GM21390 (cell line): ENCODE data around the gene PARM1.

Experiments used
- ATAC-seq: cut with Tn5 transposase; IDR thresholded peaks from one replicate; pipeline ENCODE4 v1.9.1; 2021; ENCODE audit not compliant: unreplicated experiment

PARM1 gene

DNA sequence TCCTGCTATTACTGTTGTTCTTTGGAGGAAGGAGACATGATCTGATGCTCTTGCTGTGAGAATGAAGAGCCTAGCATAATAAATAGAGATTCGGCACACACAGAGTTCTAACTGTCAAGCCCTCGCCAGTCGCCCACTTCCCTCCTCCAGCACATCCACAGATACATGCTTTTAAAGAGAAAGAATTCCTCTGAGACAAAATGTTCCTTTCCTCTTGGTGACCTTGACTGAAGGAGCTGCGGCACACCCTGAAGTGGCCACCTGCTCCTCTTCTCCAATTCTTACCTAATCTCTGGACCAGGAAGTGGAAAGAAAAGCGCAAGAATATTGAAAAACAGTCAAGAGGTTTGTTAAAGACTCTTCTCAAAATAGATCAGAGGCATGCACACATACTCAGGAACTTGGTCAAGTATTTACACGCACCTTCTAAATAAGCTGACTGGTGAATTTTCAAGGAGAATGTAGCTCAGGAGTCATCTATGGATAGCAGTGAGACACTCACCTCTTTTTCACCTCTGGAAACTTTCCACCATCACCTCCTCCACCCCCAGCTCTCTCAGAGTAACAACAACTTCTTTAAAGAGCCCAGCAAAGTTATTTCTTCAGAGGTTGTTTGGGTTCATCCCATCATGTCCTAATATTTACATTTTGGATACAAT lies 95.4 kb downstream of the PARM1 start:
- no peak for ATAC-seq

DNA sequence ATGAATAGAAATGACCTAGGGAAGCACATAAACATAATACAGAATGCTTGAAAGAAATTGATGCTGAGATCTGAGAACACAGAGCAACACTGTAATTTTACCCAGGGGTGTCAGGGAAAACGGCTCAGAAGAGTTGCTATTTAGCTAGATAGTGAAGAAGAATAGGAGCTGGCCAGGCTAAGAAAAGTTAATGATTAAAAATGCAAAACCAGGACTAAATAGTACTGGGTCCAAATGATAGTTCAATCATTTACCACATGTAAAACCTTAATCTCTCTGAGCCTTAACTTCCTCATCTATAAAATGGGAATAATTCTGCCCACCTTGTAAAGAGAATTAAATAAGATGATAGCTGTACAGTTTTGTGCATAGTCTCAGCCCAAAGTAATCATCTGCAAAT lies 97.1 kb downstream of the PARM1 start:
- ATAC-seq: no peak

GRCh38 chr4:75030649-75031235 lies 97.8 kb downstream of the PARM1 start:
- ATAC-seq: no peak

DNA sequence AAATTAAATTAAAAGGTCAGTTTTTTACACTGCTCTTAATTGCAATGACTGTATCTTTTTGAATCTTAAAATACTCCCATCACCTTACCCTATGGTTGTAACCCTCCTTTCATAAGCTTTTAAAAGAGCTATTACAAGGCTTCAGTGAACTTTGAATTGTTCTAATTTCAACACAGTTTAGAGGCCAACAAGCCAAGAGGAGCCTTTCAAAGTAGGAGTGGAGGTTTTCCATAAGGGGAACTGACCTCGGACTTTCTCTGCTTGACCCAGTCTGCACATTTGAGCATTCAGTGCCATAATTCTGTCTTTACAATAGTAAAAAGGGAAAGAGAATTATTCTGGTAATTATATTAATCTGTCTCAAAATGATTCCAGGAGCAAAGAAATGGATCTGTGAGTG lies 98.9 kb downstream of the PARM1 start:
- no peak for ATAC-seq

GRCh38 chr4:75034523-75034922 lies 101.6 kb downstream of the PARM1 start:
- no peak for ATAC-seq

DNA sequence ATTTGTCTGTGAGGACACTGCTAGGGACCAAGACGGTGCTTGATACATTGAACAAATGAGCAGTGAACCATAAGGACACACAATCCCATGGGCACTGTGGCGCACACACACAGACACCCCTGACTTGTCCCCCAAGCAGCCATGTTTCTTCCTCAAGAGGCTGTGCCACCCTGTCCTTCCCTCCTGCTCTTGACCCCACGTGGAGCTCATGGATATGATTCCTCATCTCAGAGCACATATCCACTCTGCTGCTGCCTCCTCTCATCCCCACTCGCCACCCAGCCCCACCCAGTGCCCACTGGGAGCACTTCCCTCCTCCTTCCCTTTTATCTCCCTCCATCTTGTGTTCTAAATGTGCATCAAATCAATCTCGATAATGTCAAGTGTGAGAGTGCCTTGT lies 102.4 kb downstream of the PARM1 start:
- no peak for ATAC-seq

DNA sequence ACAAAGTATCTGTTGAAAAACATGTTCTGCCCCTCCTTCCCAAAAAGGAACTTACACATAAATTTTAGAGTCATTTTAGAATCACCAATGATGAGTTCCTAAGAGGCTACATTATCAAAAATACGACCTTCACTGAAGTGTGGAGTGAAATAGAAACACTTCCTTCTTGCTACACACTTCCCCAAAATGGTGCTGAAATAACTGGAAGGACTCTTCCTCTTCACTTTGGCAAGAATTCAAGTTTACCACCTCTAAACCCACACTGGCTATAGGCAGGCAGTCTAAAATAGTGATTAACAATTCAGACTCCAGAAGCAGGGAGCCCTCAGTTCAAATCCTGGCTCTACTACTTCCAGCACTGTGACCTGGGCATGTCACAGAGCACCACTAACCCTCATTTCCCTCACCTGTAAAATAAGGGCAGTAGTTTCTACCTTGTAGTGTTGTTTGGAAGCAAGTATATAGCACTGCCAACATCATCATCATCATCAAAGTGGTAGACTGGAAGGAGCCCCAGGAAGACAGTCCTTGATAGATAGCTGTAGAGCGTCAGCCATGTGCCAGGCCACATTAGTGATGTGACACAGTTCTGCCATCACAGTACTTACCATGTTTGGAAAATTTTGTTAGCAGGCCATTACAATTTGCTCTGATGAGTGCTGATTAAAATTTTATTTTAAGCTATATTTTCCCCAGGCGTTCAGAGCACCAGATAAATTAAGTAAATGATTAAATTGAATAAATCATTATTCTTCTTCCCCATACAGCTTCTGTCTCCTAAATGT lies 103.3 kb downstream of the PARM1 start:
- ATAC-seq: no peak

GRCh38 chr4:75037252-75037651 lies 104.3 kb downstream of the PARM1 start:
- no peak for ATAC-seq

- no peak for ATAC-seq
Observed at GRCh38 chr4:75038376-75038775, 105.5 kb downstream of the PARM1 start.

DNA sequence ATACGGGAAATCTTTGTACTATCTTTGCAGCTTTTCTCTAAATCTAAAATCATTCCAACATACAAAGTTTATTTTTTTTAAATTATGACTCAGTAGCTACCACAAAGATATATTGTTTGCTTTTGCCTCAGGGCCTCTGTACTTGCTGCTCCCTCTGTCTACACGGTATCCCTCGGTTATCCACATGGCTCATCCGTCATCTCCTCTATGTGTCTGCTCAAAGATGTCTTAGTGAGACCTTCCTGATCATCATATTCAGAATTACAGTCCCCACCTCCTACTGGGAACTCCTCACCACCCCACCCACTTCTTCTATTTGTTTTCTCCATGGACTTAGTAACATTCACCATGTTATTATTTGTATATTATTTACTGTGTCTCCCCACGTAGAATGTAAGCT lies 107.8 kb downstream of the PARM1 start:
- no peak for ATAC-seq

DNA sequence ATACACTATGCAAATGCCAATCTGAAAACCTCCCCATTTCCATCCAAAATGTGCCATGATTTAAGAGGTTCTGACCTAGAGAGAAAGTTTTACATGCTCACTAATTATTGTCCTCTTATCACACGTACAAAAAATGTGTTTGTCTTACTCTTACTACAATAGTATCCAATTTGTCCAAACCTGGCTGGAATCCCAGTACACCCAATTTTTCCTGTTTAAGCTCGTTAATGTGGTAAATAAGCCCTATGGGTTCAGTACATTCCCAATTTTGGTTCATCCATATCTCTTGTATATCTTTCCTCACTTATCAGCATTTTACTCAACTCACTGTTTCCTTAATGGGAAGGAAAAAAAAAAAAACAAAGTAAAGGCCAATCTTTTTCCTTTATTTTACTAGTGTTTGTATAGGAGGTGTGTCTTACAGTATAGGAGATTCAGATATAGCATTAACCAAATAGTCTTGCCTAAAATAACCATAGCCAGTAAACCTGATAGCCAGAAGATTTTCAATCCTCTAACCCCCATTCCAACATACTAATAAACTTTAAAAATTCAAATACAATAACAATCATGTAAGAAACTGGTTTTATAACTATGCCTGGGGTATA lies 109.8 kb downstream of the PARM1 start:
- ATAC-seq: no peak

DNA sequence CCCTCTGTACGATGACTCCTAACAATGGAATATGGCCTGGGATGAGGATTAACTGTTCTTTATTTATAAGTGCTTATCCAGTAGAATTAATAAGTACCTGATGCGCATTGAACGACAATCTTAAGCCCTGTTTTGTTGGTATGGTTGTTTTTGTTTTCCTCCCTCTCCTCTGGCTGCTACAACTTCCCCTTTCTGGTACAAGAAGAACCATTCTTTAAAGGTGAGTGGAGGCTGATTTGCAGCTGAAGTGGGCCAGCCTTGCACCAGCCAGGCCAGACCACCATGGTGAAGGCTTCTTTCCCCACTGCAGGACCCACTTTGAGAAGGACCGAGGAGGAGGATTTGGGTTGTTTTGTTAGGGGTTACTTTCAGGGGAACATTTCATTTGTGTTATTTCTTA lies 113.3 kb downstream of the PARM1 start:
- ATAC-seq: no peak

DNA sequence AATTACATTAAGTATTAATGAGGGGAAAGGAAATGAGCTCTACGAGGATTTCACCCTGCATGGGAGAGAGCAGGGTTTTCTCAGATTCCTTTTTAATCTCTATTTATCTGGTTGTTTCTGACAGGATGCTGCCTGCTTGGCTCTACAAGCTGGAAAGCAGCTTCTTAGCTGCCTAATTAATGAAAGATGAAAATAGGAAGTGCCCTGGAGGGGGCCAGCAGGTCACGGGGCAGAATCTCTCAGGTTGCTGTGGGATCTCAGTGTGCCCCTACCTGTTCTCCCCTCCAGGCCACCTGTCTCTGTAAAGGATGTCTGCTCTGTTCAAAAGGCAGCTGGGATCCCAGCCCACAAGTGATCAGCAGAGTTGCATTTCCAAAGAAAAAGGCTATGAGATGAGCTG lies 113.7 kb downstream of the PARM1 start:
- no peak for ATAC-seq

DNA sequence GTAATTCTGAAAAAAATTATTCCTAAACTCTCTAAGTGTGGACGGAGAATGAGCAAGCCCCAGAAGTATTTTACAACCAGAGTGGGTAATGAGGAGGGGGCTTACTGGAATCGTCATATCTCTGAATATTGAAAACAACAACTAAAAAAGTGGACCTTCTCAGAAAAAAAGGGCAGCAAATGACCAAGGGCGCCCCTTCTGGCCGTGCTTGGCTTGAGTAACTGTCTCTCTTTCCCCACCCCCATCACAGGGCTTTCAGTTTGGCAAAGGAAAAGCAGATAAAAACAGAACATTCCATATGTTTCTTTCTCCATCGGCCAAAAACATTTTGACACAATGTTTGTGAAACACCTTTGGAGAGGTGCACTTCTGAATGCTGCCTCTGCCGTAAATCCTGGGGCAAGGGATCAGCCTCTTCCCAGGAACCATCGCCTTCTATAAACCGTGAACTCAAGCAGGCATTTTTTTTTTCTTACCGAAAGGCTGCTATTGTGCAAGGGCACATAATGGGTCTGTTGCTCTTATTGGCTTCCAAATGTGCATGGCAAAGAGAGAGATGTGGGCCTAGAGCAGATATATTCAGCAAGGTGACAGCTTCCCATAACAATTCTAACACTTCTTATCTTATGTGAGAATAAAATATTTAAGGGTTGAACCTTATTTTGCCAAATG lies 115.4 kb downstream of the PARM1 start:
- no peak for ATAC-seq

DNA sequence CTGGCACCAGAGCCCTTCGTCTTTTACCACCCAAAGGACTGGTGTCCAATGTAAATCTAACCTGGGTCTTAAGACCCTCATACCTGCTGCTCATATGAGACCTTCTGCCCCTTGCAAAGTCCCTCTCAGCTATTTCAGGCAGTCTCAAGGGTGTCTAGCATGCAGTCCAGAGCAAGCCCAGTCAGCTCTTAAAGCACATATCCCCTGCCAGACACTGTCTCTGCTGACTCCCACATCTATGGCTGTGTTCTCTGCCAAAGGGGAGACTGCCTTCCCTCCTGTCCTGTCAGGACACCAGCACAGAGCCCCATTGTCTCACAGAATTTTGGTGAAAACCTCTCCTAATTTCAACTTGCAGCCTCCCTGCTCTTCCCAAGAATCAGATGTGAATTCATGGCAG lies 118.5 kb downstream of the PARM1 start:
- ATAC-seq: no peak

DNA sequence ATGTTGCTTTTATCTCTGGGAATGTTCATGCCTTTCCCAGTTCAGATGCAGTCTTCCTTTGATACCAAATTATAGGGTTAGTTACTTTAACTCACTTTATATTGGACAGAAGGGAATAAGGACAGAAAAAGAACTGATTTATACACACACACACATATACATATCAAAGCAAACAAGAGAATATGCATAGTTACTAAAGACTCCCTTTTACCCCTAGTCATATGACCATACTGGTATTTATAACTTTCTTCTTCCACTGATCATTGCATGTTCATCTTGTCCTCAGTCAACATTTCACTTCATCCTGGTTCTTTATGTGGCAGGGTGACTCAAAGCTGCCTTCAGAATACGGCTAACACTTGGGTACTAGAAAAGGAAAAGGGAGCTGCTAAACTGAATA lies 120.4 kb downstream of the PARM1 start:
- no peak for ATAC-seq

DNA sequence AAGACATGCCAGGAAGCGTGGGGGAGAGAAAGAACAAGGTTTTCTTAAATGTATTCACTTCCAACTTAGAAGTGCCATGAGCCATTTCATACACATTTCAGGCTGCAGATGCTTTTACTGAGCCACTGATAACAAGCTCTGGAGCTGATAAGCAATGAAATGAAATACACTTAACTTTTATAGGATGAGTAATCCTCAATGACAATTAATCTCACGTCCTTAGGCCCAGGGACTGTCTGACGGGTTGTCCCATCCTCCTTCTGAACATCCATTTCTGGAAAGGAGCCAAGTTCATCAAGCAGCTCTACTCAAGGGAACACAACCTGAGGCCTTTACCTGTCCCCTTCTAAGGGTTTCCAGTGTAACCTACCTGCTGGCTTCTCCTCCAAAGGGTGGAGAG lies 121.2 kb downstream of the PARM1 start:
- ATAC-seq: no peak

DNA sequence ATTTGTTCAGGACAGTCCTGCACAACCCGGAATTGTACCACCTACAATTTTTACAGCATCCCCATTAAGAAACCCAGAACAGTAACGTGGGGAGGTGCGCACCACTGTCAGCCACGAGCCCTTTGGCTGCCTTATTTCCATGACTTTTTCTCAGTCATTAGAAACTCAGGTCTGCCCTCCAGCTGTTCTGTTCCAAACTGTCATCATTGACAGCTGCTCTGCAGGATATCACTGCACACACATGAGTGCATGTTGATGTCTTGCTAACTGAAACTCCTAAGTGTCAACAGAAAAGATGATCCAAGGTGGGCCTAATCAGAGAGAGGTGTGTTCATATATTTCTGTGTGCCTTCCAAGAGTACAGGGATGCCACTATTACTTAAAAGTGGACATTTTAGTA lies 123.4 kb downstream of the PARM1 start:
- ATAC-seq: no peak

DNA sequence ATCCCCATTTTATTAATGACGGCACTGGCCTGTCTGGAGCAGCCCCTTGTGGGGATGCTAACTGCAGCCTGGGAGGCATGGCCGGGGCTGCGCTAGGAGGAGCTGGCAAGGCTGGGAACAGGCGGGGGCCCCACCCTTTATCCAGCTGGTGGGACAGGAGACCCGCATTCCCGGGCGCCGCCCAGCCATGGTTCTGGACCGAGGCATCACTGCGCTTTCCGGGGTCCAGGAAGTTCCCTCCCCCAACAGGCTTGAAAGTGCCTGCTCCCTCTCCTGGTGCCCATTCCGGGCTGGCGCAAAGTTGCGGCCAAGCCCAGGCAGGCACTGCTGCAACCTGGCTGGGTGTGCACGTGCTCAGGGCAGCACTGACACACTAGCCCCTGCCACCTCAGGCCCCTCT lies 124.5 kb downstream of the PARM1 start:
- no peak for ATAC-seq

DNA sequence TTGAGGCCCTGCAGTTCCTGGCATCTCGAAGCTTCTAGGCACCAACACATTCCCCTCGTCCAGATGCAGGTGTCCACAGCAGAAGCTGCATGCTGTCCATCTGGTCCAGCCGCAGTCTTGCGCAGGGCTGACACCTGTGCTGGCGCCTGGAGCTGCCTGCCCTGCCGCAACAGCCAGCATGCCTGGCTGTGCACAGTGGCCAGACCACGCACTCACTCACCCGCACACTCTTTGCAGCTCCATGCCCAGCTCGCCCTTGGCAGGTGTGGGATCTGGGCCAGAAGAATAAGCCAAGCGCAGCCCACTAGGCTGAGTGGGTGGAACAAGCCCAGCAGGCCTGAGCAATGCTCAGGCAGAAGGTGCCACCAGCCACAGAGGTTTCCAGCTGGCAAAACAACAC lies 125.6 kb downstream of the PARM1 start:
- ATAC-seq: no peak

- ATAC-seq: no peak
Observed at GRCh38 chr4:75063433-75063832, 130.5 kb downstream of the PARM1 start.
